Inflammatory macrophage treated with lipopolysaccharide for 4 hours (primary cell): ENCODE data around the gene PILRA.

ENCODE experiments used
- DNase-seq: peaks from one replicate; pipeline ENCODE4 v3.0.0-alpha.2; 2020

PILRA gene

DNA sequence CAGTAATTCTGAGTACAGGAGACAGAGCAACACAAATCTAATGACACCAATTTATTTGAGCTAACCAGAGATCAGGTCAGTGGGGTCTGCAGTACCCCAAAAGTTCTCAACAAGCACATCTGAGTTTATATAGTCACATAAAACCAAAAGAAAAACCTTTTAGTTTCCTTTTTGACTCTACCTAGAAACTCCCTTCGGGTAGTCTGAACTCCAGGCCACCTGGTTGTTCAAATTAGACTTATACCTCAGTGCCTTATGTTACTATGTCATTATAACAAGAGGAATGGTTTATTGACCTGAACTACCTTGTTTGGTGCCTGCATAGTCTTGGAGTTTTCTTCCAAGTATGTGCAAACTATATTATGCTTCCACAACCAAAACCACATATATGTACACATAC, 40.6 kb downstream of the PILRA start:
- no peak for DNase-seq

DNA sequence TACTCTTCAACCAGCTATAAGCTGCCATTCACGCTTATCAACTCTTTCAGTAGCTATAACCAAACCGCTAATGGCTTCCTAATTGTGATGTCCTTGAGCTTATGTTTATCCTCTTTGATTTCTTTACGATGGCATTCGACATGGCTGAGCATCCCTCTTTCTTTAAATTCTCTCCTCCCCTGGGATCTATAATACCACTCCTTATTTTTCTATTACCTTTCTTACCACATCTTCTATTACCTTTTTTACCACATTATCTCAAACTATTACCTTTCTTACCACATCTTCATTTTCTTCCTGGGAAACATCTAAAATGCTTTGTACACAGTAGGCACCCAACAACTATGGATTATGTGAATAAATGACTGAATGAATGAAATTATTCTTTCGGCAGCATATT, 42.2 kb downstream of the PILRA start:
- DNase-seq, result no peak

DNA sequence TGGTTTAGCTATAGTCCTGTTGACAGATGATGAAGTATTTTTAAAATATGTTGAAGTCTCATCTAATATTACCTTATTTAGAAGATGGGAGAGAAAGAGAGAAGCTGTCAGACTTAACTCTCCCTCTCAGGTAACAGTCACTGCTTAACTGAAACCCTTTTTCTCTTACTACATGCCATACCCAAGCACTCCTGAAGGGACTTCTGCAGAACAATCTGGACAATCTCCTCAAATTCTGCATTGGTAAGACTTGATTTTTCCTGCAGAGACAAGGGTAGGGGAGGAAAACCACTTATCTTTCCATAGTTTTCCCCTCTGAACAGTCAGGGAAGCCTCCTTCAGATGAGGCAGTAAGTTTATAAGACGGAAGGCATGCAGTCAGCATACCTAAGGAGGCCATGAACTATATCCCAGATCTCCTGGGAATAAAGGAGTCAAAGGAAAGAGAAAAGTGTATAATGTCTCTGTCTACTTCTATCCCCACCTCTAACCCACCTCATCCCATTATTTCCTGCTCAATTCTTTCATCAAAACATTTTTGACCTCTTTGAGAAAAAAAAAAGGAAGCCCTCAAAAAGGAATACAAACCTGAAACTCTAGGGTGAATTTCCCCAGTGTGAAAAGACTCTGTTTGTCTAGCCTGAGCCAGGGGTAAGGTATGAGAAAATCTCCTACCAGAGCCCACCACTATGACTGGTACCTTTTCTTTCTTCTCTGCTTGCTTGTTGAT, 45.8 kb downstream of the PILRA start:
- DNase-seq, result no peak

DNA sequence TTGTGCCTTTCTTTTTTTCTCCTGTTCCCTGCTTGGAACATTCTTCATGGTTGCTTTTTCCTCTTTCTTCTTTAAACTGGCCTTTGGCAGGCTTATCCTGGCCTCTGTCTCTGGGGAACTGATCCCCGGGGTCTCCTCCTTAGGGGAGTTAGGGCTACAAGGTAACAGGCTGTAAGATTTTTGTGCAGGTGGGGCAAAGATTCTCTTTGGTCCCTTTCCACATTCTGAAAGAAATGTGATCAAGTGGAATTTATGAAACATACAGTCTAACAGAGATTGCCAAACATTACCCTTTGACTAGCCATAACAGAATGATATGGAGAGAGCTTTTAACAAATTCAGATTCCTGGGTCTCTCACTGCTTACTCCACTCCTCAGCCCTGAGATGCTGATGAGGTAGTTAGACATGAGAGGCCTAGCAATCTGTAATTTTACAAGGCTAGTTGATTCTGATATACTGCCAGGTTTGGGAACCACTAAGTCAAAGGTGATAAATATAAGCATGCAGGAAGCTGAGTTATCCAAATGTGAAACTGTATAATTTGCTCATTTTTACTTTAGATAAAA, 46.5 kb downstream of the PILRA start:
- no peak for DNase-seq

DNA sequence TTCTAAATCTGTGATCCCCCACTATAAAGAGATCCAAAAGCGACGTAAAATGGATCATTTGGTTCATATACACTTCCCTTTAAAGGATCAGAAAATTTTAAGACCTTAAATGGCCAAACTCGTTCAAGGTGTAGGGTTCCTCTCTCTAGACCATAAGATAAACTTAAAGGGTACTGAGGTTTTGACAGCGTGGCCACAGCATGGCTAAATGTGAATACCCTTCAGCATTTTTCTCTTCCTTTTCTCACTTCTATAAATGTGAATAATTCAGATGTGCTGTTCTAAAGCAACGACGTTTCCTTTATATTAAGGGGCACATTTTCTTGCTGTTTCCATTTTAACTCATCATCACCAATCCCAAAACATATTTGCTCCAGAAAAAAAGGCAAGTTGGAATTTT, 50.0 kb downstream of the PILRA start:
- no peak for DNase-seq

DNA sequence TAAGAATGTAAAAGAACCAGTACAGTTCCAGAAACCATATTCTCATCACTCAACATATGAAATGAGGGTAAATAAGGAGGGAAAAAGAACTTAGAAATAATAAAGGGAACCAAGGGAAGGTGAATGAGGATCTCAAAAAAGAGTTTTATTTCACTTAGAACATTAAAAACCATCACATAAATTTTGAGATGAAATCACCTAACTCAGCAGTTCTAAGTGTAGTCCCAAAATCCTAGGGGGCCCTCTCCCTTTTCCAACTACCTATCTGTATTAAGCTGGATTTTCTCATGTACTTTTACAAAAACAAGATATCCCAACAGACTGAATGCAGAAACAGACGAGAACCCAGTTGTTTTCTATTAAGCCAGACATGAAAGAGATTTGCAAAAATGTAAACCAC, 52.1 kb downstream of the PILRA start:
- no peak for DNase-seq

DNA sequence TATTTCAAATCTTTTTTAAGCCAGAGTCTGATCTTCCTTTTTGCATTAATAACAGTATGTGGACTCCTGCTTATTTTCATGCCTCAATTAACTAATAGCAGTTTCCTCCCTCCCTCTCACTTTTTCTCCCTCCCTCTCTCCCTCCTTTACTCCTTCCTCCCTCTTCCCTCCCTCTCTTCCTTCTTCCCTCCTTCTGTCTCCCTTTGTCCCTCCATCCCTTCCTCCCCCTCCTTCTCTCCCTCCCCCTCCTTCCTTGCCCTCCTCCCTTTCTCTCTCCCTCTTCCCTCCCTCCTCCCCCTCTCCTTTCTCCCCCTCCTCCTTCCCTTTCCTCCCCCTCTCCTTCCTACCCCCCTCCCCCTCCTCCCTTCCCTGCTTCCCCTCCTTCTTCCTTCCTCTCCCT, 53.2 kb downstream of the PILRA start:
- DNase-seq, result no peak

DNA sequence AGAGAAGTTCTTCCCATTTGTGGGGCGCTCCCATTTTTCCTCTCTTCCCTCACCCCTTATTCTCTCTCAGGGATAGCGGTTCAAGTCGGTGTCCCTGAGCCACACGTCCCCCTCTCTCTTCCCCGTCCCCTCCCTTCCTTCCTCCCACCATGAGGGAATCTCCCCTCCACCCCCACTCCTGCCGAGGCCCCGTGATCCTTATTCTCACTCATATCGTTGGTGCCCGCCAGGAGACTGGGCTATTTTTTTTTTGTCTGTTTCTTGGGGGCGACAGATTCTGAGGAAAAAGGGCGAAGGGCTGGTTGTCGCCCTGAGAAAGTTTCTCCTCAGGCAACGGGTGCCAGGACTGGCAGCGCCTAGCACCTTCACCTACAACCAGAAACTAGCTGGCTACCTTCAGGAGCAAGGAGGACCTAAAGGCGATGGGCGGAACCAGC, 54.5 kb downstream of the PILRA start:
- no peak for DNase-seq

DNA sequence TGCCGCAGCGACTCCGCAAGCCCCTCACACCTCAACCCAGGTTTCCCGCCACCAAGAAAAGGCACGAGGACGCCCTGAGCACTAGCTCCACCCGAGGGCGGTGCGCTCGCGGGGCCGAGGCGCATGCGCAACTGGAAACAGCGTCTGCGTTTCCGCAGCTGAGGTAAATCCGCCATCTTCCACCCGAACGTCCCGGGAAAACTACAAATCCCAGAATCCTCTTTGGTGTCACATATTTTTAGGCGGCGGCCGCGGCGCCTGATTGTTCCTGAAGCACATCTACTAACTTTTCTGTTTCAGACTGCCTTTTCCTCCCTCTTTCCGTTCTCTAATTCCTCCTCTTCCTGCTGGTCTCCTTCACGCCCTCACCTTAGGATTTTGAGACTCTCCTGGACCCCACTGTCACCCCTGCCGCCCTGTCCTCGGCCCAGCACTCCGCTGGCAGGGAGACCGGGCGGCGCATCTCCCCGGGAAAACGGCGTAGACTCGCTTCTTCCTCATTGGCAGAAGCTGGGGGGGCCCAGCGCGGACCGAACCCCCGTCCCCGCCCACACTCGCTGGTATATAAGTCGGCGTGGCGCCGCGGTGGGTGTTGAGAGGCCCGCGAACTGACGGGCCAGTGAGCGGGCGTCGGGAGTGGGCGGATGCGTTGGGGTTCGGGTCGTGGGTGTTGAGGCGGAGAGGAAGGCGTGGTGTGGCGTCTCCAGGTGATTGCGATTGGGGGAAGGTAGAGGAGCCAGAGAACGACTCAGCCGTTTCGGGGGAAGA, 55.1 kb downstream of the PILRA start, which contains the start of gene ZCWPW1:
ZCWPW1 (minus strand) TSS at position 505 of the 768 bp plus-strand sequence. CDS start 8,054 bp downstream, outside the sequence.
- DNase-seq, result peak; percentile 97

DNA sequence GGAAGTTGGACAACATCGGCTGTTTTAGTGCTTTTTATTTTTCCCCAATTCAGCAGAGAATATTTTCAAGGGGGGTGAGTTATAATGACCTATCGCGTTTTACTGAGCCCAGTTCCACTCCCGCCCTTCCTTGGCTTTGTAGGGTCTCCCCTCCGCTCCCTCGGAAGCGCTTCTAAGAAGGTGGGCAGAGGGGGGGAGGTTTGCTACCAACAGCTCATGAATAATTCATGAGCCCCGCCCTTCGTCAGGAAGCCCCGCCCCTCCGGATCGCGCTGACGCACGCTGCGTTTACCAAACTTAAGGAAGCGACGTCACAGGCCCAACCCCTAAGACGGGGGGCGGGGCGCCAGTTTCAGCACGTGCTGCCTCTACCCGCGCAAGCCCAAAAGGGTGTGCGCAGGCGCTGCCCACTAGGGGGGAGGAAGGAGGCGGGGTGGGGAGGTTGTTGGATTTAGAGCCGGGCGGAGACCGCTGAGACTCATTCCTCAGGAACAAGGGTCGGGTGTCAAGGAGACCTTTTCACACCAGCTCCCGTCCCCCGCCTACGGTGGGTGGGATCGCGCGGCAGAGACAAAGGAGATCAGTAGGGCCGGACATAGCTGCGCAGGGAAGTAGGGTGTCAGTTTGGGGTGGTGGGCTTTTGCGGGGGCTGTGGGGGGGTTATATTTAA, 55.8 kb downstream of the PILRA start:
- DNase-seq, result peak; percentile 100

DNA sequence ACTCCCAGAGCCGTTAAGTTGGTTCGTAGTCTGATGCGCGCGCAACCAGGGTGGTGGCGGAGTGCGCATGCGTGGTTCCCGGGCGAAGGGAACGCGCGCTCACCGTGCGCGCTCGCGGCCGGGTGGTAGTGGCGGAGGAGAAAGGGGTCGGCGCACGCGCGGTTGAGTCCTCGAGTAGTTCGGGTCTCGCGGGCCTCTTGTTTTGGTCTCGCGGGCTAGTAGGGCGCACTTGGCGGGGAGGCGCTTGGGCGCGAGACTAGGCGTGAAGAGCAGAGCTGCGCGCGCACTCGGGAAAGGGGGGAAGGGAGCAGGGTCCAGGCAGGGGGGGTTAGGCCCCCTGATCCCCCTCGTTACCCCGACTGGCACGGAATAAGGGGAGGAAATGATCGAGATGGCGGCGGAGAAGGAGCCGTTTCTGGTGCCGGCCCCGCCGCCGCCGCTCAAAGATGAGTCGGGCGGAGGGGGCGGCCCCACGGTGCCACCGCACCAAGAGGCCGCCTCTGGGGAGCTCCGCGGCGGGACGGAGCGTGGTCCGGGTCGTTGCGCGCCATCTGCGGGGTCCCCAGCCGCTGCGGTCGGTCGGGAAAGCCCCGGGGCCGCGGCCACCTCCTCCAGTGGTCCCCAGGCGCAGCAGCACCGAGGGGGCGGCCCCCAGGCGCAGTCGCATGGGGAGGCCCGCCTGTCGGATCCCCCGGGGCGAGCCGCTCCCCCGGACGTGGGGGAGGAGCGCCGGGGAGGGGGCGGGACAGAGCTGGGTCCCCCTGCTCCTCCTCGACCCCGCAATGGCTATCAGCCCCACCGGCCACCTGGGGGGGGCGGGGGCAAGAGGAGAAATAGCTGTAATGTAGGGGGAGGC, 56.6 kb downstream of the PILRA start, which contains the start of gene MEPCE:
MEPCE (plus strand) TSS at position 195 of the 856 bp plus-strand sequence; CDS start at position 383, 188 bp downstream.
- DNase-seq, result peak; percentile 91

DNA sequence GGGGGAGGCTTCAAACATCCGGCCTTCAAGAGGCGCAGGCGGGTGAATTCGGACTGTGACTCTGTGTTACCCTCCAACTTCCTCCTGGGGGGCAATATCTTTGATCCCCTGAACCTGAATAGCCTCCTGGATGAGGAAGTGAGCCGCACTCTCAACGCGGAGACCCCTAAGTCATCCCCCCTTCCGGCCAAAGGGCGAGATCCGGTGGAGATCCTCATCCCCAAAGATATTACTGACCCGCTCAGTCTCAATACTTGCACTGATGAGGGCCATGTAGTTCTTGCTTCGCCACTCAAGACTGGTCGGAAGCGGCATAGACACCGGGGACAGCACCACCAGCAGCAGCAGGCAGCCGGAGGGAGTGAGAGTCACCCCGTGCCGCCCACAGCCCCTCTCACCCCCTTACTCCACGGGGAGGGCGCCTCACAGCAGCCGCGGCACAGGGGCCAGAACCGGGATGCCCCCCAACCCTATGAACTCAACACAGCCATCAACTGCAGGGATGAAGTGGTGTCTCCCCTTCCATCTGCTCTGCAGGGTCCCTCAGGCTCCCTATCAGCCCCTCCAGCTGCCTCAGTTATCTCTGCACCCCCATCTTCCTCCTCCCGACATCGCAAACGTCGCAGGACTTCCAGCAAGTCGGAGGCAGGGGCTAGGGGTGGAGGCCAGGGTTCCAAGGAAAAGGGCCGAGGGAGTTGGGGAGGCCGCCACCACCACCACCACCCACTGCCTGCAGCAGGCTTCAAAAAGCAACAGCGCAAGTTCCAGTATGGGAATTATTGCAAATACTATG, 57.4 kb downstream of the PILRA start:
- no peak for DNase-seq

DNA sequence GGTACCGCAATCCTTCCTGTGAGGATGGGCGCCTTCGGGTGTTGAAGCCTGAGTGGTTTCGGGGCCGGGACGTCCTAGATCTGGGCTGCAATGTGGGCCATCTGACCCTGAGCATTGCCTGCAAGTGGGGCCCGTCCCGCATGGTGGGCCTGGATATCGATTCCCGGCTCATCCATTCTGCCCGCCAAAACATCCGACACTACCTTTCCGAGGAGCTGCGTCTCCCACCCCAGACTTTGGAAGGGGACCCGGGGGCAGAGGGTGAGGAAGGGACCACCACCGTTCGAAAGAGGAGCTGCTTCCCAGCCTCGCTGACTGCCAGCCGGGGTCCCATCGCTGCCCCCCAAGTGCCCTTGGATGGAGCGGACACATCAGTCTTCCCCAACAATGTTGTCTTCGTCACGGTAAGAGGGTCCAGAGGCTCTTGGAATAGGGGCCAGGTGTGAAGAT, 58.0 kb downstream of the PILRA start:
- no peak for DNase-seq

DNA sequence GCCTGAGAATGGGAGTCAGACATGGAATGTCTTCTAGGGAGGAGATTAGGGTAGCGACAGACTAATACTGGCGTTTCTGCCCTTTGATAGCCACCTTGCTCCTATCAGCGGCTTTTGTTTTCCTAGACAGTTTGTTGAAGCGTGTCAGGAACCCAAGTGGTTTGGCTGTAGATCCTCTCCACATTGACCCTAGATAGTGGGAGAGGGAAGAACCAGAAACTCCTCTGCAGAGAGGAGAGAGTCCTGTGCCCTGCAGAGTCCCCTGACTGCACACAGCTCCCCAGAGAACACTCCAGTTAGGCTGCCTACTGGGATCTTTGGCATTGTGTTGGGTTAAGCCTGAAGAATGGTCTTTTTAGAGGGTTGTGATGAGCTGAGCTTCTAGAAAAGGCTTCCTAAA, 58.8 kb downstream of the PILRA start:
- DNase-seq, result no peak

DNA sequence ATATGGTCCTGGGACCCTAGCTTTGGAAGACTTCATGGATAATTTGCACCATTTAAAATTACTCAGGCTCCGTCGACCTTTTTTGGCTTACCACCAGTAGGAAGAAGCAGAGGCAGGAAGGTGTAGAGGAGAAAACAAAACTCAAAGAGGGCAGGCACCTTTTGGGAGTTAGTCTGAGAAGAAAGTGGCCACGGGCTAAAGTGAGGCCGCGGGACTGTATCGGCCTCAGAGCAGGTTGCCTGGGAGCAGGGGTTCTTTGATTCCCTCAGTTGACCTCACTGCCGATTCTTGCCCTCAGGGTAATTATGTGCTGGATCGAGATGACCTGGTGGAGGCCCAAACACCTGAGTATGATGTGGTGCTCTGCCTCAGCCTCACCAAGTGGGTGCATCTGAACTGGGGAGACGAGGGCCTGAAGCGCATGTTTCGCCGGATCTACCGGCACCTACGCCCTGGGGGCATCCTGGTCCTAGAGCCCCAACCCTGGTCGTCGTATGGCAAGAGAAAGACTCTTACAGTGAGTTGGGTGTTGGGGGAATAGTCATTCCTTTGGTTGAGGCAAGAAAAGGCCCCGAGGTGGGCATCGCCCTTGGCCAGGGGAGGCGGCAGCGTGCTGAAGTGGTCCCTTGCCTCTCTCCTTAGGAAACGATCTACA, 59.5 kb downstream of the PILRA start:
- DNase-seq, result no peak

DNA sequence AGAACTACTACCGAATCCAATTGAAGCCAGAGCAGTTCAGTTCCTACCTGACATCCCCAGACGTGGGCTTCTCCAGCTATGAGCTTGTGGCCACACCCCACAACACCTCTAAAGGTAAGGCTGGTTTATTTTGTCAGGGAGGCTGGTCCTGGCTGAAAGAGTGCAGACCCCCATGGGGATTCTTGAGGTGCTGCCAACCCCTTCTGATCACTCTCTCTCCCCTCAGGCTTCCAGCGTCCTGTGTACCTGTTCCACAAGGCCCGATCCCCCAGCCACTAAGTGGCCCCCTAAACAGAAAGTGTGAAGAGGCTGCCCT, 59.9 kb downstream of the PILRA start:
- no peak for DNase-seq

DNA sequence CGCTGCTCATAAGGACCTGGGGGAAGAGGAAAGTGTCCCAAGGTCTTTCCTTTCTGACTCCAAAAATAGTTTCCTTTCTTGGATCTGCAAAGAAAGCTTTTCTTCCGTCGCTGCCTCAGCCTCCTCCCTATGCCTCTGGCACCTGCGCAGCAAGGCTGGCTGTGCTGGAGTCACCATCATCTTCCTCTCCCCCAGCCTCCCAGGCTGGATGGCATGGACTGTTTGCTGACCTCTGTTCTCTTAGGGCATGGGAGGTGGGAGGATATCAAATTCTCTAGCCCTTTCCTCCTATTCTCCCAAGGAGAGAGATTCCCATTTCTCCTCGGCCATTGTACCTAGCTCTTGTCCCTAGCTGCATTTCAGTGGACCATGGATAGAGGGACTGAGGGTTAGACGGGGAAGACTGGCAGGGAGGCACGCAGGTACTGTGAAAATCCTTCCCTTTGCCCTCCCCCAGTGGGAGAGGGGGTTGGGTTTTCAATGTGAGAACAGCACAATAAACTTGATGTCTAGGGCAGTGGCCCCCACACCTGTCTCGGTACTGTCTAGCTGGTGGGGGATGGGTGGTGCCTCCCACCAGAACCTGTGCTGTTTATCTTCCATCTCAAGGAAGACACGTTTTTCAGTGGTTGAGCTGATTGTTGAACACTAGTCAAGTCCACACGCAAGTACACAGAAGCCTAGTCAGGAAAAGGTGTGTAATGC, 60.5 kb downstream of the PILRA start:
- no peak for DNase-seq

DNA sequence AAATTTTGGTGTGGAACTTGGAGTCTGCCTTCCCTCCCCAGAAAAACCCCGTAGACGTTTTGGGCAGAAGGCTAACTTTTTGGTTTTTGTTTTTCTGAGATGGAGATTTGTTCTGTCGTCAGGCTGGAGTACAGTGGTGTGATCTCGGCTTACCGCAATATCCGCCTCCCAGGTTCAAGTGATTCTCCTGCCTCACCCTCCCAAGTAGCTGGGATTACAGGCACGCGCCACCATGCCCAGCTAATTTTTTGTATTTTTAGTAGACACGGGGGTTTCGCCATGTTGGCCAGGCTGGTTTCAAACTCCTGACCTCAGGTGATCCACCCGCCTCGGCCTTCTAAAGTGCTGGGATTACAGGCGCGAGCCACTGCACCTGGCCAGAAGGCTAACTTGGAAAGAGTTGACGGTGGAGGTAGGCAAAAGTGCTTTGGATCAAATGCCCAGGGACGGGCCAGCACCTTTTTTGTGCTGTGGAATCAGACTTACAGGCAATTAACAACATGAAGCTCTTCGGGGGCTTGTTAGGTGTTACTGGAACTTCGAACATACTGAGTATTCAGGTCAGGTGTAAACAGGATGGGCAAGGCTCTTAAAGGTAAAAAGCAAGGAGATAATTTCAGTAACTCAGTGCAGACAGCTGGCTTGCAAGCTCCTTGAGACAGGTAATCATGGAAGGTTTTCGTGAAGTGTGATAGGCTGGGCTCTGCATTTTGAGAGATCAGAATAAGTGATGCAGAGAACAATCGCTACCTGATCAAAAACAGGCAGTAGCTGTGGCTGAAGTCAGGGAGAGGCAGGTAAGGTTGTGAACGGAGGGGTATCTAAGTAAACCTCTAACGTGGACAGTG, 61.2 kb downstream of the PILRA start:
- no peak for DNase-seq
